ENCODE results near the gene MORN3.
"Not testable (repeated sequence)": the region's sequence is repeated elsewhere in the genome, so short reads cannot be mapped to it uniquely, and the experiment has no call there.

The MORN3 gene

GRCh38 chr12:121638298-121639202 lies 30.9 kb downstream of the MORN3 start:
- no peak for DNase-seq (ENCODE audit: low read depth)

- no peak for DNase-seq (ENCODE audit: low read depth)
Measured at GRCh38 chr12:121637231-121637914, 32.1 kb downstream of the MORN3 start.

GRCh38 chr12:121634836-121635235 lies 34.6 kb downstream of the MORN3 start:
- DNase-seq (ENCODE audit: low read depth): no peak

GRCh38 chr12:121633833-121634196 lies 35.6 kb downstream of the MORN3 start:
- DNase-seq (ENCODE audit: low read depth): not testable (repeated sequence)

GRCh38 chr12:121632069-121632970 lies 37.1 kb downstream of the MORN3 start:
- DNase-seq (ENCODE audit: low read depth): no peak

- DNase-seq (ENCODE audit: low read depth): no peak
Measured at GRCh38 chr12:121630791-121631355, 38.6 kb downstream of the MORN3 start.

- no peak for DNase-seq (ENCODE audit: low read depth)
Measured at GRCh38 chr12:121628536-121628935, 40.9 kb downstream of the MORN3 start.

- no peak for DNase-seq (ENCODE audit: low read depth)
Measured at GRCh38 chr12:121628037-121628436, 41.4 kb downstream of the MORN3 start.

GRCh38 chr12:121626853-121627640 lies 42.4 kb downstream of the MORN3 start:
- no peak for DNase-seq (ENCODE audit: low read depth)

GRCh38 chr12:121626087-121626852 lies 43.2 kb downstream of the MORN3 start, which contains the start of gene ORAI1:
ORAI1 (plus strand) TSS chr12:121626530.
- DNase-seq (ENCODE audit: low read depth): no peak

- DNase-seq (ENCODE audit: low read depth): no peak
Measured at GRCh38 chr12:121620333-121620891, 49.0 kb downstream of the MORN3 start.

GRCh38 chr12:121618659-121619233 lies 50.7 kb downstream of the MORN3 start:
- DNase-seq (ENCODE audit: low read depth): no peak

GRCh38 chr12:121614872-121615467 lies 54.5 kb downstream of the MORN3 start:
- no peak for DNase-seq (ENCODE audit: low read depth)

- no peak for DNase-seq (ENCODE audit: low read depth)
Measured at GRCh38 chr12:121613462-121613861, 56.0 kb downstream of the MORN3 start.

GRCh38 chr12:121611306-121611705 lies 58.1 kb downstream of the MORN3 start:
- no peak for DNase-seq (ENCODE audit: low read depth)

GRCh38 chr12:121610239-121611149 lies 59.0 kb downstream of the MORN3 start:
- DNase-seq (ENCODE audit: low read depth): no peak

GRCh38 chr12:121608301-121608700 lies 61.2 kb downstream of the MORN3 start:
- DNase-seq (ENCODE audit: low read depth): no peak

GRCh38 chr12:121603581-121603980 lies 65.9 kb downstream of the MORN3 start:
- no peak for DNase-seq (ENCODE audit: low read depth)

All from HS-5 (cell line).